ENCODE measurements around the gene PTPRE.

Gene PTPRE

DNA sequence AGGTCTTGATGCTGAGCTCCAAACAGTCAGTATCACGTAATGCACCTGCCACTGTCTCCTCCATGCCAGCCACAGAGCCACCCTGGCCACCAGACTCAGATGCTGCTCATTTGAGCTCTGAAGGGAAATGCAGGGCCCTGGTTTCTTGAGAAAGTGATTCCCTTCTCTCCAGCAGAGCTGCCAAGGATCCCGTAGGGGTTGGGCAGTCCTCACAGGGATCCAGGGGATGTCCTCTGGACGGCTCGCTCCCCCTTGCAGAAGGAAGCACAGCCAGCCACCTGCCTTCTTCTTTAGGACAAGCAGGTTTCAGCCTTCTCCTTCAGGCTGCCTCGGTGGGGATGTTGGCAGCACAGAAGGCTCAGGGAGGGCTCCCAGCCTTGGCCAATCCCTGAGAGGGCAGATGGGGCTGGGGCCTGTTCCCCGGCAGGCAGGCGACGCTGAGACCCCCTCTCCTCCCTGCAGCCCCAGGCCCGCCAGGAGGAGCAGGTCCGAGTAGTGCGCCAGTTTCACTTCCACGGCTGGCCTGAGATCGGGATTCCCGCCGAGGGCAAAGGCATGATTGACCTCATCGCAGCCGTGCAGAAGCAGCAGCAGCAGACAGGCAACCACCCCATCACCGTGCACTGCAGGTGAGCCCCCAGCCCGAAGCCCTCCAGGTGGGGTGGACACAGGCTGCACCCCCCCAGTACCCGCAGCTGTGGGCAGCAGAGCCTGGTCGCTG lies 170.4 kb downstream of the PTPRE start:
- H3K27me3 ChIP-seq (ENCODE audit: control insufficient read depth, insufficient read depth, low read length) = no peaks in the 10 kb centered on the region
- no peaks in the 10 kb centered on the region; the same call in 1 of the 2 replicates for H3K4me1 ChIP-seq (ENCODE audit: control insufficient read depth, insufficient read depth, low read length)
- DNase-seq (ENCODE audit: low read depth, low spot score) = no peak
- H3K9me3 ChIP-seq (ENCODE audit: control insufficient read depth, insufficient read depth, low read length) = no peaks in the 10 kb centered on the region
- no peak overlapping the region for H3K27ac ChIP-seq (ENCODE audit: low read length)
- no peaks in the 10 kb centered on the region for H3K36me3 ChIP-seq (ENCODE audit: control insufficient read depth, insufficient read depth, low read length)
- WGBS (ENCODE audit: insufficient coverage, insufficient read length) = no CpG with 5 or more reads among the region's 21 CpGs
- no peak overlapping the region for H3K4me3 ChIP-seq (ENCODE audit: low read length)

DNA sequence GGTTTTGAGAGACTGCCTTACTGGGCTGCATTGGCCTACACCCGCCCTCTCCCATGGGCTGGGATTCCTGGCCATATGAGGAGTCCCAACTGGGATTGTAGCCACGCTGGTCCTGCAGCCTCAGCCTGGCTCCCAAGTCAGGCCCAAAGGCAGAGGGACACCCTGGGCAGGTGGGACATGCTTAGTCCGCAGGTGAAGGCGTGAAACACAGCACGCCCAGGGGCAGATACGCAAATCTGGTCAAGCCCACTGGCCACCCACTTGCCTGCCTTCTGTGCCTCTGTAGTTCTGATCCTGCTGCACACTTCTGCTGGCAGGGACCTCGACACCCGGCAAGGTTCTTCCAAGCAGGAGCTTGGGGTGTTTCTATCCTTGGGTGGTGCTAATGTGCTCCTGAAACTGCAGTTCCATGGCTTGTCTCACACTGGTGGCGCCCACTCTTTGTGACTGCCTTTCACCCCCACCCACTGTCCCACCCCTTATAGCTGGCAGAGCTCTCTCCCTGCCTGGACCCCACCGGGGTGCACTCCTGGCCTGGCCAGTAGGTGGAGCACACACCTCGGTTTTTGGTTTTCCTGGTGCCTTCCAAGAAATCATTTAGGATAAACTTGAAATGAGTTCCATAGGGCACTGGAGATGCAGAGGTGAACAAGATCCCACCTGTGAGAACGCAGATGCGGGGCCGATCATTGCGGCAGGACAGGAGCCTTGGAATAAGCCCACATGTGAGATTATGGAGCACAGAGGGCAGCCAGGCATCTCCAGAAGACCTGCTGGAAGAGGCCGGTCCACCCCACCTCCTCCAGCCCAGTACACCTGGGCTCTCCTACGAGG lies 171.4 kb downstream of the PTPRE start:
- no CpG with 5 or more reads among the region's 17 CpGs for WGBS (ENCODE audit: insufficient coverage, insufficient read length)
- DNase-seq (ENCODE audit: low read depth, low spot score) = no peak
- no peaks in the 10 kb centered on the region; the same call in 1 of the 2 replicates for H3K4me1 ChIP-seq (ENCODE audit: control insufficient read depth, insufficient read depth, low read length)

DNA sequence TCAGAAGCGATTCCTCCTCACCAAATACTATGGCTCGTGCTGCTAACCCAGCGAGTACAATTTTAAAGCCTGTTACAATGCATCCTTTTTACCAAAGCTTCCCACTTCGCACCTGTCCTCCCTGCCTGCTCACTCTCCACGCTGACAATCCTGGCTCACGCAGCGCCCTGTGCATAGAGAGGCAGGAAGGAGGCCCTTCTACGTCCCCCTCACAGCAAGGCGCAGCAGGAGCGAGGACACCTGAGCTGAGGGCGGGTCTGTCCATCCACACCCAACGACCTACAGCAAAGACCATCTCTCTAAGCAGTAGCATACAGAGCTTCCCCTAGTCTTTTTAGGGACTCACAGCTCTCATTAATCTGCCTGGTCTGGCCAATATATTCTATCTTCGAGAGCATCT lies 173.3 kb downstream of the PTPRE start:
- H3K27me3 ChIP-seq (ENCODE audit: control insufficient read depth, insufficient read depth, low read length) = no peaks in the 10 kb centered on the region
- H3K4me3 ChIP-seq (ENCODE audit: low read length) = no peak overlapping the region
- no peaks in the 10 kb centered on the region; the same call in 1 of the 2 replicates for H3K4me1 ChIP-seq (ENCODE audit: control insufficient read depth, insufficient read depth, low read length)
- DNase-seq (ENCODE audit: low read depth, low spot score) = no peak
- no peaks in the 10 kb centered on the region for H3K9me3 ChIP-seq (ENCODE audit: control insufficient read depth, insufficient read depth, low read length)
- H3K36me3 ChIP-seq (ENCODE audit: control insufficient read depth, insufficient read depth, low read length) = no peaks in the 10 kb centered on the region
- H3K27ac ChIP-seq (ENCODE audit: low read length) = no peak overlapping the region
- no CpG with 5 or more reads among the region's 13 CpGs for WGBS (ENCODE audit: insufficient coverage, insufficient read length)

More for the DNA sequence above, 171.4 kb downstream of the PTPRE start:
- Histone ChIP-seq H3K9me3 (ENCODE audit: control insufficient read depth, insufficient read depth, low read length) (no peaks in the 10 kb centered on the region), H3K27ac (ENCODE audit: low read length) (no peak overlapping the region), H3K27me3 (ENCODE audit: control insufficient read depth, insufficient read depth, low read length) (no peaks in the 10 kb centered on the region), H3K4me3 (ENCODE audit: low read length) (no peak overlapping the region), H3K36me3 (ENCODE audit: control insufficient read depth, insufficient read depth, low read length) (no peaks in the 10 kb centered on the region)

- Histone ChIP-seq H3K36me3 (ENCODE audit: control insufficient read depth, insufficient read depth, low read length) (no peaks in the 10 kb centered on the region), H3K4me1 (ENCODE audit: control insufficient read depth, insufficient read depth, low read length) (no peaks in the 10 kb centered on the region; the same call in 1 of the 2 replicates), H3K4me3 (ENCODE audit: low read length) (no peak overlapping the region), H3K9me3 (ENCODE audit: control insufficient read depth, insufficient read depth, low read length) (no peaks in the 10 kb centered on the region), H3K27me3 (ENCODE audit: control insufficient read depth, insufficient read depth, low read length) (no peaks in the 10 kb centered on the region), H3K27ac (ENCODE audit: low read length) (no peak overlapping the region)
- no CpG with 5 or more reads among the region's 8 CpGs for WGBS (ENCODE audit: insufficient coverage, insufficient read length)
- DNase-seq (ENCODE audit: low read depth, low spot score) = no peak
These were observed 173.7 kb downstream of the PTPRE start for GRCh38 chr10:128080641-128081040.

DNA sequence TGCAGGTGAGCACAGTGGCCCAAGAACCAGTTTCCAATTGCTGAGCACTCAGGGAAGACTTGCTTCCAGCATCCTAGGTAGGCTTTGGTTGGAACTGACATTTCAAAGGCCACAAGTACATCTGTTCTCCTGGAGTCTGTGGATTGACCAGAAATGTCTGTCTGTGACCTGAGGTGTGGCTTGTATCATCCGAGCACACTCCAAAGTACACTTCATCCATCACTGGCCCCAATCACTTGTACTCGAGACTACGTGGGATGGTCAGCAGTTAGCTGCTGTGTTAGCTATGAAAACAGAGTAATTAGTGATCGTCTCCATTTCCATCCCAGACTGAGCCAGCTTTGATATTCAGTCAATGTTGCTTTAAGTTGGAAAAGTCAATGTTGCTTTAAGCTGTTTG lies 174.3 kb downstream of the PTPRE start:
- no peak for DNase-seq (ENCODE audit: low read depth, low spot score)
- no peaks in the 10 kb centered on the region for H3K9me3 ChIP-seq (ENCODE audit: control insufficient read depth, insufficient read depth, low read length)
- no CpG with 5 or more reads among the region's 4 CpGs for WGBS (ENCODE audit: insufficient coverage, insufficient read length)
- no peaks in the 10 kb centered on the region for H3K27me3 ChIP-seq (ENCODE audit: control insufficient read depth, insufficient read depth, low read length)
- H3K36me3 ChIP-seq (ENCODE audit: control insufficient read depth, insufficient read depth, low read length) = no peaks in the 10 kb centered on the region
- peaks cover 4% of the 10 kb centered on the region for H3K4me1 ChIP-seq (ENCODE audit: control insufficient read depth, insufficient read depth, low read length)
- no peak overlapping the region for H3K4me3 ChIP-seq (ENCODE audit: low read length)
- H3K27ac ChIP-seq (ENCODE audit: low read length) = no peak overlapping the region

DNA sequence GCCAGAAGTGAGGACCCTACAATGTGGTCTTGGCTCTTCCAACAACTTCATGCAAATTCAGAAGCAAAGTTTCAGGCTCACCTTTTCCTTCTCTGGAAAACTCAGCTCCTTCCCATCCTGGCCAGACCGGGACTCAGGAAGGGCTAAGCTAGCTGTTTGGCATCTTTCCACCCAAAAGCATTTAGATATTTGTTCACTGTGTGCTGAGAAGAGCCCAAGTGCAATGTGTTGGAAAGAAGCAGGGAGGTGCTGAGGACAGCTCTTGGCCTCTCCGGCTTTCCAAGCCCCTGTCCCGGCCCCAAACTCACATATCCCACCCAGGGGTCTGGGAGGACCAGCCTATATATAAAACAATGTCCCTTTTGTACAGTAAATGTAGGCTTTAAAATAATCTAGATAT lies 174.8 kb downstream of the PTPRE start:
- H3K4me3 ChIP-seq (ENCODE audit: low read length) = no peak overlapping the region
- H3K4me1 ChIP-seq (ENCODE audit: control insufficient read depth, insufficient read depth, low read length) = peaks cover 6% of the 10 kb centered on the region
- no peaks in the 10 kb centered on the region for H3K36me3 ChIP-seq (ENCODE audit: control insufficient read depth, insufficient read depth, low read length)
- H3K27me3 ChIP-seq (ENCODE audit: control insufficient read depth, insufficient read depth, low read length) = no peaks in the 10 kb centered on the region
- H3K27ac ChIP-seq (ENCODE audit: low read length) = no peak overlapping the region
- WGBS (ENCODE audit: insufficient coverage, insufficient read length) = no CpG with 5 or more reads among the region's 3 CpGs
- no peaks in the 10 kb centered on the region for H3K9me3 ChIP-seq (ENCODE audit: control insufficient read depth, insufficient read depth, low read length)
- no peak for DNase-seq (ENCODE audit: low read depth, low spot score)

GRCh38 chr10:128083191-128083895 lies 176.4 kb downstream of the PTPRE start:
- WGBS (ENCODE audit: insufficient coverage, insufficient read length) = no CpG with 5 or more reads among the region's 15 CpGs

GRCh38 chr10:128084364-128084763 lies 177.5 kb downstream of the PTPRE start:
- DNase-seq (ENCODE audit: low read depth, low spot score) = no peak
- H3K4me3 ChIP-seq (ENCODE audit: low read length) = no peak overlapping the region
- peaks cover 6% of the 10 kb centered on the region for H3K4me1 ChIP-seq (ENCODE audit: control insufficient read depth, insufficient read depth, low read length)
- H3K27ac ChIP-seq (ENCODE audit: low read length) = no peak overlapping the region
- no peaks in the 10 kb centered on the region for H3K27me3 ChIP-seq (ENCODE audit: control insufficient read depth, insufficient read depth, low read length)
- no peaks in the 10 kb centered on the region for H3K36me3 ChIP-seq (ENCODE audit: control insufficient read depth, insufficient read depth, low read length)
- no CpG with 5 or more reads among the region's 10 CpGs for WGBS (ENCODE audit: insufficient coverage, insufficient read length)
- H3K9me3 ChIP-seq (ENCODE audit: control insufficient read depth, insufficient read depth, low read length) = no peaks in the 10 kb centered on the region

More at GRCh38 chr10:128083191-128083895, 176.4 kb downstream of the PTPRE start:
- no peak for DNase-seq (ENCODE audit: low read depth, low spot score)
- no peaks in the 10 kb centered on the region for H3K36me3 ChIP-seq (ENCODE audit: control insufficient read depth, insufficient read depth, low read length)
- no peaks in the 10 kb centered on the region for H3K9me3 ChIP-seq (ENCODE audit: control insufficient read depth, insufficient read depth, low read length)
- H3K4me1 ChIP-seq (ENCODE audit: control insufficient read depth, insufficient read depth, low read length) = peaks cover 6% of the 10 kb centered on the region
- H3K4me3 ChIP-seq (ENCODE audit: low read length) = no peak overlapping the region
- no peaks in the 10 kb centered on the region for H3K27me3 ChIP-seq (ENCODE audit: control insufficient read depth, insufficient read depth, low read length)
- H3K27ac ChIP-seq (ENCODE audit: low read length) = no peak overlapping the region

- H3K4me1 ChIP-seq (ENCODE audit: control insufficient read depth, insufficient read depth, low read length) = peaks cover 6% of the 10 kb centered on the region
- H3K9me3 ChIP-seq (ENCODE audit: control insufficient read depth, insufficient read depth, low read length) = no peaks in the 10 kb centered on the region
- H3K27ac ChIP-seq (ENCODE audit: low read length) = no peak overlapping the region
- no peak for DNase-seq (ENCODE audit: low read depth, low spot score)
- no peaks in the 10 kb centered on the region for H3K36me3 ChIP-seq (ENCODE audit: control insufficient read depth, insufficient read depth, low read length)
- no CpG with 5 or more reads among the region's 8 CpGs for WGBS (ENCODE audit: insufficient coverage, insufficient read length)
- no peaks in the 10 kb centered on the region for H3K27me3 ChIP-seq (ENCODE audit: control insufficient read depth, insufficient read depth, low read length)
- no peak overlapping the region for H3K4me3 ChIP-seq (ENCODE audit: low read length)
These were observed 178.1 kb downstream of the PTPRE start for GRCh38 chr10:128084991-128085390.

Data from iPS DF 6.9 (cell line).